GM12874 (cell line): ENCODE results near the gene OR2AG1.

Experiments
- TF ChIP-seq, protein P1 (sequence below): IDR thresholded peaks from 2 replicates; pipeline ENCODE4 v1.5.1; 2011; ENCODE audit warnings: low read depth, mild to moderate bottlenecking, control low read depth, low read length, moderate library complexity; ENCODE audit not compliant: insufficient read depth

The OR2AG1 gene

GRCh38 chr11:6742260-6742659 lies 40.6 kb upstream of the OR2AG1 start:
- TF ChIP-seq, protein P1, sequence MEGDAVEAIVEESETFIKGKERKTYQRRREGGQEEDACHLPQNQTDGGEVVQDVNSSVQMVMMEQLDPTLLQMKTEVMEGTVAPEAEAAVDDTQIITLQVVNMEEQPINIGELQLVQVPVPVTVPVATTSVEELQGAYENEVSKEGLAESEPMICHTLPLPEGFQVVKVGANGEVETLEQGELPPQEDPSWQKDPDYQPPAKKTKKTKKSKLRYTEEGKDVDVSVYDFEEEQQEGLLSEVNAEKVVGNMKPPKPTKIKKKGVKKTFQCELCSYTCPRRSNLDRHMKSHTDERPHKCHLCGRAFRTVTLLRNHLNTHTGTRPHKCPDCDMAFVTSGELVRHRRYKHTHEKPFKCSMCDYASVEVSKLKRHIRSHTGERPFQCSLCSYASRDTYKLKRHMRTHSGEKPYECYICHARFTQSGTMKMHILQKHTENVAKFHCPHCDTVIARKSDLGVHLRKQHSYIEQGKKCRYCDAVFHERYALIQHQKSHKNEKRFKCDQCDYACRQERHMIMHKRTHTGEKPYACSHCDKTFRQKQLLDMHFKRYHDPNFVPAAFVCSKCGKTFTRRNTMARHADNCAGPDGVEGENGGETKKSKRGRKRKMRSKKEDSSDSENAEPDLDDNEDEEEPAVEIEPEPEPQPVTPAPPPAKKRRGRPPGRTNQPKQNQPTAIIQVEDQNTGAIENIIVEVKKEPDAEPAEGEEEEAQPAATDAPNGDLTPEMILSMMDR, result no peak

DNA sequence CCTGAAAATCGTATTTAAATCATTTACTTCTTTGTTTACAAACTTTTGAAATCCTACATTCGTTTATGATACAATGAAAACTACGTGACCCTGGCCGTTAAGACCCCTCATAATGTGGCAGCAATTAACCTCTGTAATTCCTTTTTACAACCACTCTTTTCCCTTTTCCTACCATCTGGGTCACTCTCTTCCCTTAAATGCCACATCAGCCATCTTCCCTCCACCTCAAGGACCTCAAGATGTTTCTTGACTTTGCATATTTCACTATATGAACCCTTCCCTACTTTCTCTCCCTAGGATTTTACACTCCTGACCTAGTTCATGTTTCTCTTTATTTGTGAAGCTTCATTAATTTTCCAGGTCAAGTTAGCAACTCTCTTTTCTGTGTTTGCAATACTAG lies 37.8 kb upstream of the OR2AG1 start:
- TF ChIP-seq, protein P1, result no peak

- TF ChIP-seq, protein P1, result no peak
These were observed 37.3 kb upstream of the OR2AG1 start for GRCh38 chr11:6745465-6746015.

GRCh38 chr11:6746086-6746618 lies 36.7 kb upstream of the OR2AG1 start:
- TF ChIP-seq, protein P1, result no peak

- TF ChIP-seq, protein P1, result no peak
These were observed 36.2 kb upstream of the OR2AG1 start for GRCh38 chr11:6746626-6747025.

- TF ChIP-seq, protein P1, result no peak
These were observed 35.6 kb upstream of the OR2AG1 start for GRCh38 chr11:6747097-6747668.

DNA sequence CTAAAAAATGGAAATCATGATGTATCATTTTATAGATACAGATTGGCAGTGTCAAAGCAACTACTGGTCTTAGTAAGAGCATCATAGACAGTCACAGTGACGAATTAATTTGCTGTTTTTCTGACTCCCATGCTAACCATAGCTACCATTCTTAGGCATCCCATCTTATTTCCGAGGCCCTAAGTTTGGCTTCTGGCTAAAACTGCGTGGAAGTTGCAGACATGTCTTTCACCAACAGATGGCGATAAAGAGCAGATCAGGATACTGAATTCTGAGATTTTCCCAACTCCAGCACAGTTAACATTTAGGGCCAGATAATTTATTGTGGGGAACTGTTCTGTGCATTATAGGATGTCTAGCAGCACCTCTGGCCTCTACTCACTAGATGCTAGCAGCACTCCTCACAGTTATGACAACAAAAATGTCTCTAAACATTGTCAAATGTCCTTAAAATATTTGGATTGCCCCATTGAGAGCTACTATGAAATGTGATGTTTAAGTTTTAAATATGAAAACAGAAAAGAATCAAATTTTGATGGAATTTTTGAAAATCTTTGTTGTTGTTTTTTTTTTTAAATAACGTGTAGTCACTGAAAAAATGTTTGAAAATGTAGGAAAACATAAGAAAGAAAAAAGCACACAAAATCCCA lies 27.4 kb upstream of the OR2AG1 start:
- TF ChIP-seq, protein P1, result peak; percentile 81
